HG02852 (cell line): Measurements from ENCODE around the gene KIF6.
"Not testable (repeated sequence)": the region's sequence is repeated elsewhere in the genome, so short reads cannot be mapped to it uniquely, and the experiment has no call there.

ENCODE experiments used
- ATAC-seq: cut with Tn5 transposase; IDR thresholded peaks from one replicate; pipeline ENCODE4 v1.9.1; 2021; ENCODE audit warnings: mild to moderate bottlenecking, moderate library complexity; ENCODE audit not compliant: unreplicated experiment

The KIF6 gene

DNA sequence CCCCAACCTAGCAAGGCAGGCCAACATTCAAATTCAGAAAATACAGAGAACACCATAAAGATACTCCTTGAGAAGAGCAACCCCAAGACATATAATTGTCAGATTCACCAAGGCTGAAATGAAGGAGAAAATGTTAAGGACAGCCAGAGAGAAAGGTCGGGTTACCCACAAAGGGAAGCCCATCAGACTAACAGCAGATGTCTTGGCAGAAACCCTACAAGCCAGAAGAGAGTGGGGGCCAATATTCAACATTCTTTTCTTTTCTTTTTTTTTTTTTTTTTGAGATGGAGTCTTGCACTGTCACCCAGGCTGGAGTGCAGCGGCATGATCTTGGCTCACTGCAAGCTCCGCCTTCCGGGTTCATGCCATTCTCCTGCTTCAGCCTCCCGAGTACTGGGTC, 215.4 kb downstream of the KIF6 start:
- ATAC-seq: not testable (repeated sequence)

DNA sequence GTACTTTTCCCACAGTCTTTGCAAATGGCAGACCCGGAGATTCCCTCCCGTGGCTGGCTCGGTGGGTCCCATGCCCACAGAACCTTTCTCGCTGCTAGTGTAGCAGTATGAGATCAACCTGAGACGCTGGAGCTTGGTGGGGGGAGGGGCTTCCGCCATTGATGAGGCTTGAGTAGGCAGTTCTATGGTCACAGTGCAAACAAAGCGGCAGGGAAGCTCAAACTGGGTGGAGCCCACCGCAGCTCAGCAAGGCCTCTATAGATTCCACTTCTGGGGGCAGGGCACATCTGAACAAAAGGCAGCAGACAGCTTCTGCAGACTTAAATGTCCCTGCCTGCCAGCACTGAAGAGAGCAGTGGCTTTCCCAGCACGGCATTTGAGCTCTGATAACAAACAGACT, 216.7 kb downstream of the KIF6 start:
- no peak for ATAC-seq

DNA sequence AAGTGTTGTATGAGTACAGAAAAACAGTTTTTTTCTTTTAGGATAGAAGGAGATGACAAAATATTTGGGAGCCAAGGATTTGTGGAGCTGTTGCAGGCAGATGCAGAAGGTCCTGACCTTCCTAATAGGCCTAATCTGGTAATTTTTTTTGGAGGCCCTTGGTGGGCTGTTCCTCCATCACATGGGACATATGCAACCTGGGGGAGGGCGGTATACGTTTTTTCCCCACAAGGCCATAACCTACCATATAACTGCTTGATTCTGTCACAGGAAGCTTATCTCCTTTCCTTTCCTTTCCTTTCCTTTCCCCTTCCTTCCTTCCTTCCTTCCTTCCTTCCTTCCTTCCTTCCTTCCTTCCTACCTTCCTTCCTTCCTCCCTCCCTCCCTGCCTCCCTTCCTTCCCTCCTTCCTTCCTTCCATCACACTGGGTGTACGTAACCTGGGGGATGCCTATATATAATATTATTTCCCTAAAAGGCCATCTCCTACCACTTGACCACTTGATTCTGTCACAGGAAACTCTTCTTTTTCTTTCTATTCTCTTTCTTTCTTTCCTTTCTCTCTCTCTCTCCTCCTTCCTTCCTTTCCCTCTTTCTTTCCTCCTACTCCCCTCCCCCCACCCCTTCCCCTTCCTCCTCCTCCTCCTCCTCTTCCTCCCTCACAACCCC, 217.7 kb downstream of the KIF6 start:
- no peak for ATAC-seq

DNA sequence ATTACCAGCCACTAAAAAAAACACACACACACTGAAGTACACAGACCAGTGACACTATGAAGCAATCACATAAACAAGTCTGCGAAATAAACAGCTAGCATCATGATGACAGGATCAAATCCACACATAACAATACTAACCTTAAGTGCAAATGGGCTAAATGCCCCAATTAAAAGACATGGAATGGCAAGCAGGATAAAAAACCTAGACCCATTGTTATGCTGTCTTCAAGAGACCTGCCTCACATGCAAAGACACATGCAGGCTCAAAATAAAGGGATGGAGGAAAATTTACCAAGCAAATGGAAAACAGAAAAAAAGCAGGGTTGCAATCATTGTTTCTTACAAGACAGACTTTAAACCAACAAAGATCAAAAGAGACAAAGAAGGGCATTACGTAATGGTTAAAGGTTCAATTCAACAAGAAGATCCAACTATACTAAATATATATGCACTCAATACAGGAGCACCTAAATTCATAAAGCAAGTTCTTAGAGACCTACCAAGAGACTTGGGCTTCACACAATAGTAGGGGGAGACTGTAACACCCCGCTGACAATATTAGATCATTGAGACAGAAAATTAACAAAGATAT, 222.7 kb downstream of the KIF6 start:
- not testable (repeated sequence) for ATAC-seq

DNA sequence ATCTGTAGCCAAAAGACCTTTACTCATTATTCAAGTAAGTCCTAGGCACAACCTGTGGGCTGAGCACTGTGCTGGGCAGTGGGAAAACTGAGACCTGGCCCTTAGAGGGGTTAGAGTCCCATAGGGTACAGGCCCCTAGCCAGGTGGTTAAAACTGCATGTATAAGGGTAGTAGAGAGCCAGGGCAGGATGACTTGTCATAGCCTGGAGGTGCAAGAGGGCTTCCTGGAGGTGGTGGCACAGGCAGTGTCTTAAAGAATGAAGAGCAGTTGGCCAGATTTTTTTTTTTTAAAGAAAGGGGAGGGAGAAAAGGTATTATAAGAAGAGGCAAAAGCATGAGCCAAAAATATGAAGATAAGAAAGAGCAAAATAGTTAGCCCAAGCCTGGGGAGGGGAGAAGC, 226.2 kb downstream of the KIF6 start:
- no peak for ATAC-seq

DNA sequence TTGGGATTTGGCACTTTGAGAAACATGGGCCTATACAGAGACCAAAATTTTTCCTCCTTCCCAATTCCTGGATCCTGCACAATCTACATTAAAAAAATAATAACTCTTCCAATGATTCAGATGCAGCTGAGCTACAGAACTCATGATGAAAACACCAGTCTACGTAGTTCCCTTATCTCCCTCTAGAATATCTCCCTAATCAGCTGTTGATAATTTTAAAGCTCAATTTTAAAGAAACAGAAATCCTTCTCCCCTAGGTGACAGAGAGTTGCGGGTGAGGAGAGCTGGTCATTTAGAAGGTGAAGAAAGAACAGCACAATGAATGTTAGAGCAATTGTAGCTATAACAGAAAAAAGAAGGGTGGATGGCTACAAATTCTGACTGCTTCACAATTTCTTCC, 227.1 kb downstream of the KIF6 start:
- ATAC-seq: no peak

DNA sequence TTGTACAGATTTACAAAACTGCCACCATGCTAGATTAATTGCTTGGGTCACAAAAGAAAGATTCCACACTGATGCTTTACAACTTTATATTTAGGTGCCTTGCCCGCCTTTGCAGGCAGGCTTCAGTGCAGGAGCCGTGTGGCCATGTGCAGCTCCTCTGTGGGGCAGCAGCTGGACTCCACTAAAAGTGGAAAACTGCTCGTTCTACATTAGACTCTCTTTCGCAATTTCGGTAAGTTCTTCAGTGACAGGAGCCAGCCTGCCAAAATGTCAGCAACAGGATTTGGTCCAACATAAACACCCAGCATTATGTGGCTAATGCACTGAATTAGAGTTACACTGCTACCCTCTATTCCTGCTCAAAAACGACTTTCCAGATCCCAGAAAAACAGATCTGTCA, 228.3 kb downstream of the KIF6 start:
- ATAC-seq: no peak

DNA sequence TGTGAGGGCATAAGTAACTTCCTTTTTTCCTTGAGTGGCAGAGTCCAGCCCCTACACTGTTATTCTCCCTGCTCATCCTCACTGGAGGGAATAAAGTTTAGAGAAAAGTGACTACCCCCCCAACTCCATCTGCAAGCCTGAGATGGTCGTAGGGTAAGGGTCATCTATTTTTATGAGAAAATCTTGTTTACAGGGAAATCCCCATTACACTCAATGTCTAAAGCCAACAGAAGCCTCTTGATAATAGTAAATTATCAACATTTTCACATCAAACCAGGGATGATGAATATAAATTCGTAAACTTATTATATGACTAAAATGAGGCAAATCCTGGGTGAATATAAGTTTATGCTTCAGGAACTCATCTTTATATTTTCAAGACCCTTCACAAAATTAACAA, 228.8 kb downstream of the KIF6 start:
- ATAC-seq: no peak

DNA sequence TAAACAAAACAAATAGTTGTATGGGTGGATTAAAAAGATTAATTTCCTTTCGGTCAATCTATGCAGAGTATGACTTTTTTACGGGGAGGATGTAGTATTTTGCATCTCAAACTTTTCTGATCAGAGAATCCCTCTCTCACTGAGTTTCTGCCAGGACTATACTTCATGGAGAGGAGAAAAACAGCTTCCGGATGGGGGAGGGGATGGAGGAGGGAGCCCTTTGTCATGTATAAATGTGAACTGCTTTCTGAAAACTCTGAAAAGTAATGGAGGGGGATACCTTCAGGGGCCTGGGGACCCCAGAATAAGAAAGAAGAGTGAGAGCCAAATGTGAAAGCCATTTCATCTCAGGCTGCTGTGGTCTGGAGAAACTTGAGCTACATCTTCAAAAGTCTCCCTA, 229.6 kb downstream of the KIF6 start:
- no peak for ATAC-seq

DNA sequence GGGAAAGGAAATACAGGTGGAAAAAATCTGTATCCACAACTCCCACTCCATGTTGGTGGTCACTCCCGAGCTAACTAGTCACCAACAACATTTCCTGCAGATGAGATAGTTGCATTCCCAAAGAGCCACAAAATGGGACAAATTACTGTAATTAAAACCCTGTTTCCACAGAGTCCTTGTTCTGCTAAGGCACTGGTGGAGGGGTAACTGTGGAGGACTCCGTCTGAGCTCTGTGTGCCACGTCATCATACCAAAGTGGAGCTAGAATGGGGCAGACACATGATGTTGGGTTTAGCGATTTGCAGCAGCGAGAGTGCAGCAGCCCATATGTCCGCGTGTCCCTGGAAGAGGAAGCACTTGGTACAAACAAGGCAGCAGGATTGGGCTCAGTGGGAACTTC, 230.2 kb downstream of the KIF6 start:
- no peak for ATAC-seq

DNA sequence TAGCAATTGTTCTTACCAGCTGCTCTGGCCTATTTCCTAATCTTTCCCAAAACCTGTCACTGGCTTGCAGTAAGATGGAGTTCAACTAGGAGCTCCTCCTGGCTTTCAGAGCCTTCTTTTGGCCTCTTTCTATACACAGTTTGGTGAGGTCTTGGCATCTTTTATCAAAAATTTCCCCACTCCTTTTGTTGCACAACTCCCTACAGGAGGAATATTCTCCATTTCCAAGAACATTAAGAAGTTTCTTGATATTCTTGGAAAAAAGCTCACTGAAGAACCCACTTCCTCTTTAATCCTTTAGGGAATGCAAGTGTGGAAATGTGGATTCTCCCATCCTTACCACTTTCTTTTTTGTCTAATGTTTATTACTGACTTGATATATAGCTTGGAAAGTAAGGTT, 231.4 kb downstream of the KIF6 start:
- ATAC-seq: no peak

DNA sequence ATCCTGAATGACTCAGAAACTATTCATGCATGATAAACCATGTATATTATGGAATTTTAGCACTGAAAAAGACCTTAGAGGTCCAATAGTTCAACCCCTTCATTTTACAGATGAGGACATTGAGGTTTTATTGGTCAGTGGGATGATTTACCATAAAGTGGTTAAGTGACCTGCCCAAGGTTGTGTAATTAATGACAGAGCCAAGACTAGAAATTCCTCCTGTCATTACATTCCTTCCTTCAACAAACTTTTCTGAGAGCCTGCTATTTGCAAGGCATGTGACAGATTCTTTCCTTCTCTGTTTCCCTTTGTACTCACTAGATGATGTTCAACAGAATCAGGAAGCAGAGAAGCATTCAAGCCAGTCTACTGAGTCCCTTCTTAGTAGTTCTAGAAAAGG, 232.0 kb downstream of the KIF6 start:
- no peak for ATAC-seq

DNA sequence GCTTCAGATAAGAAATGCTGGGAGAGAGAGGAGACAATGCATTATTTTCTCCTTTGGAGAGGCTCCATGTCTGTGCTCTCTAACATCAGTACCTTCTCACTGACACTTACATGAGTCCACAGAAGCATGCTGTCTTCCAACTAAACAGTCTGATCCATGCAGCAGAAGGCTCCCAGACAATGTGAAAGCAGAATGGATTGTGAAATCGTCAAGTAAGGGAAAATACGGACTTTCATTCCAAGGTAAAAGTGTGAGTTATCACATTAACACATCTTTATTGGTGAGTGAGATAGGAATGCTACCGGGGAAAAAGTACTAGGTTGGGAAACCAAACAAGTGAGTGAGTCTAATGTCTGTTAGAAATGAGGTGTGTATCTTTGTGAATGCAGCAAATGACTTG, 235.1 kb downstream of the KIF6 start:
- ATAC-seq: no peak

DNA sequence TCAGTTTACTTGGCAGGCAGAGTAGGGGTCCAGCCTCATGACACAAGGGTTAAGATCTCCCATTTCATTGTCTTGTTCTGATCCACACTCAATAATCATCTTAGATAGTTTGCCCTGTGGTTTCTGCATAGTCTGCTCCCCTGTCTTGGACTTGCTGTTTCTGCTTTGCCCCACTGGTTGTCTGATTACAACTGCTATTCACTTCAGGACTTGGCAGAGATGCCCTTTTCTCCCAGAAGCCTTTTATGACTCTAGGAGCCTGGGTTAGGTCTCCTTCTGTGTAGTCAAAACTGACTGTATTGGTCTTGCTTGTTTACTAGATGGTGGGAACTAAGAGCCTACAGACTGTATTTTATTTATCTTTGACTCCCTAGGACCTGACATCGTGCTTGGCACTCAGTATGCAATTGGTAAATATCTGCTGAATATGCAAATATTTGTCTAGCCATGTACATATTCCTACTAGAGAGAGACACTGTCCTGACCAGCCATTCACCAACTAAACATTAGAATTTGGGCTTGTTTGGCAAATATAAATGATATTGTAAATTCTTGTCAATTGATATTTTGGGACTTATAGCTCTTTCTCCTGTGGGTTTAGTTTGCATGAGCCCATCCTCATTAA, 236.8 kb downstream of the KIF6 start:
- no peak for ATAC-seq

DNA sequence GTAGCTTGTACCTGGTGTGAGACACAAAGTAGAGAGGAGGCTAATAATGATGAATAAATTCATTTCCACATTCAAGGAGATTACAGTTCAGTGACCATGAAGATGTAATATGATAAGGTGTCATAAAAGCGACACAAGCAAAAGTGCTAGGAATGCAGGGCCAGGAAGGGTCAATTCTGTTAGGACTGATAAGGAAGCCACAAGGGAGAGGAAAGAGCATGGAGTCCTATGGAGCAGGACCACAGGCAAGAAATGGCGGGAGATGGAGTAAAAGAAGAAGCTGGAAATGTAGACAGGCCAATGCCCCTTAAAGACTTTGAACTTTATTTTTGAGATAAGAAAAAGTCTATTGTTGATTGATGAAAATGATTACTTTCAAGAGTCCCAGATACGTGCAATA, 240.9 kb downstream of the KIF6 start:
- ATAC-seq: no peak

DNA sequence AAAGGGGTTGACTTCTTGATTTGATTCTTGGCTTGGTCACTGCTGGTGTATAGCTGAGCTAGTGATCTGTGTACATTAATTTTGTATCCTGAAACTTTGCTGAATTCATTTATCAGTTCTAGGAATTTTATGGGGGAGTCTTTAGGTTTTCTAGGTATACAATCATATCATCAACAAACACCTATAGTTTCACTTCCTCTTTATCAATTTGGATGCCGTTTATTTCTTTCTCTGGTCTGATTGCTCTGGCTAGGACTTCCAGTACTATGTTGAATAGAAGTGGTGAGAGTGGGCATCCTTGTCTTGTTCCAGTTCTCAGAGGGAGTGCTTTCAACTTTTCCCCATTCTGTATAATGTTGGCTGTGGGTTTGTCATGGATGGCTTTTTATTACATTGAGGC, 245.4 kb downstream of the KIF6 start:
- not testable (repeated sequence) for ATAC-seq

DNA sequence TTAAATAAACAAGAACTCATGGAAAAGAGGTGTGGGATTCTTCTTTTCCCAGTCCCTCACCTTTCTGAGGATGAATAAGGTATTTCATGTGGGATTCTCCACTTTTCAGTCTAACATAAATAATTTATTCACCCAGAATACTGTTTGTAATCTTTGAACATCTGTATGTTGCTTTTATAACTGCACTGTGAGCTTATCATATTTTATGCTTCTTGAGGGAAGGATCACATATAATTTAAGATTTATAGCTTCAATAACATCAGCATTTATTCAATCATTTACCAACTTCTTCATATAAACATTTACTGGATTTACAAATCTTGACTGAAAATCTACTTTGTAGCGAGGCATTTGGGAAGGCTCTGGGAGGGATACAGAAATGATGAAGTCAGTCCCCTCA, 248.5 kb downstream of the KIF6 start:
- ATAC-seq: no peak

DNA sequence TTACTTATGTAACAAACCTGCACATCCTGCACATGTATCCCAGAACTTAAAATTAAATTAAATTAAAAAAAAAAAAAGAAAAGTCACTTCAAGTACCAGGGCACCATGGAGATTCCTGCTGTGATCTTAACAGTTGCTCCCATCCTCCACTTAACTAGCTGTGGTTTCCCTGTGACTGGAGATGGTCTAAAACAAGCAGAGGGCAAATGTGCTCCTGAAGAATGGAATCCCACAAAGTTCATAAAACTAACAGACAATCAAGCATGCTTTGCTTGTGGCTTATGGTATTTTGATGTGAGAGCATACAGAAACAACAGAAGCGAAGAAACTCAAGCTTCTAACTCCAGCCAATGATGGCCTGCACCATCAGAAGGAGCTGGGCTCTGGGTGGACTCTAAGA, 249.1 kb downstream of the KIF6 start:
- no peak for ATAC-seq

DNA sequence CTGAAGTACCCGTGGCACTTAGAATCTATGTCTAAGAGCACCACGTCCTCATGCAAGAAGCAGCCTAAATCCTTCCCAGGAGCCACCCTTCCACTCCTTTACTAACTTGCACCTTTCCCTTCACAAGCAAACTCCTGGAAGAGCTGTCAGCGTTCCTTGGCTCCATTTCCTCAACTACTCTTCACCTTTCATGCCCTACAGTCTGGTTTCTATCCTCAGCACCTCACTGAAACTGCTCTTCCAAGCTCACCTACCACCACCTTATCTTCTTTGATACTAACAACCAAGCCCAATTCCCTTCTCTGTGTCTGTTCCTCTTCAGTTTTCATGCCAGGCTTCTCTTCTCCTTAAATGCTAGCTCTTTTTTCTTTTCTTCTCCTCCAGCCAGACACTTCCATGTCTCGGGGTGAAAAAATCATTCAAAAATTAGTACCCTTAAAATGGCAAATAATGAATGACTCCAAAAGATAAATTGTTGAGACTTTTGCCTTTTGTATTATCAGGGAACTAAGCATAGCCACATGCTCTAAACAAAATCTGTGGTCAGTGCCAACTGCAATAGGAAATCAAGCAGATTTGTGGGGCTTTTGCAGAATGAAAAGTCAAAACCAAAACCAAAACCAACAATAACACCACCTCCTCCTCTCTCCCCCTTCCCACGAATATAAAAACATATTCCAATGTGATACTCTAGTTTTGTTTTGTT, 253.1 kb downstream of the KIF6 start:
- no peak for ATAC-seq

DNA sequence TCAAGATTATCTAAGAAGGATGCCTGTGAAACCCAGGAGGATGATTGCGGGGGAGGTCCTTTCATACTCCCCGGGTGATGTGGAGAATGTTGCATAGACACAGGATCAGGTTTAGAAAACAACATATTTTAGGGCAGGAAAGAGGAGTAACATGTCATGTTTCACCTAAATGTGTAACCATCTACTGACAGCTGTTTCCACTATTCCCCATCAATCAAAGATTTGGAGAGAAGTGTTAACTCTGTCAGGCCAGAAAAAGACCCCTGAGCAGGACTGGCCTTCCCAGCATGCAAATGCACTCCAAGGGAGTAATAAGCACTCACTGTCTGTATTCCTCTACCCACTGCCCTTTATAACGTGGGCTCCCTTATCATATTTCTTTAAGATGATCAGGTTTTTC, 254.7 kb downstream of the KIF6 start:
- no peak for ATAC-seq

DNA sequence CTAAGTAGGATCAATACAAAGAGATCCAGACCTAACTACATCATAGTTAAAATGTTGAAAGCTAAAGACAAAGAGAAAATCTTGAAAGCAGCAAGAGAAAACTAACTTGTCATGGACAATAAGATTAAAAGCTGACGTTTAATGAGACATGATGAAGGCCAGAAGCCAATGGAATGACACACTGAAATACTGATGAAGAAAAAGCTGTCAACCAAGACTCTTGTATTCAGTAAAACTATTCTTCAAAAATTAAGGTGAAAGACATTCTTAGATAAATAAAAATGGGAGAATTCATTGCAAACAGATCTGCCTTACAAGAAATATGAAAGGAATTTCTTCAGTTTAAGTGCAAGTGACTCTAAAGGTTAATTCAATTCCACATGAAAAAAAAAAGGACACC, 256.8 kb downstream of the KIF6 start:
- no peak for ATAC-seq

DNA sequence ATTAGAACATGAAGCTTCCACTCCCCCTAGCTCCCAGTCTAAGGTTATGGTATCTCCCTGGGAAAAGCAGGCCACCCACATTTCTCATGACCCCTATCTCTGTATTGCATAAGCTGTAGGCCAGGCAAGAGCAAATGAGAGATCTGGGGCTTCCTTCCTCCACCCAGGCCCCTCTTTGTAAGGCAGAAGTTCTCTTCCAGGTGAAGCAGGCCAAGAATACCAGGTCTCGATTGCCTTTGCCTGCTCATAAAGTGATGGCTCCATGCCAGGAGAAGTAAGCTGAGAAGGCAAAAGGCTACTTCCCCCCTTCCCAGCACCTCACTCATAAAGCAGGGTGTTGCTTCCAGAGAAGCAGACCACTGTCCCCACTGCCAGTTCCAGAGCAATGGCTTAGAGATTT, 258.6 kb downstream of the KIF6 start:
- ATAC-seq: no peak
